GM10847 (cell line): ENCODE measurements around the gene CDH4.

Source experiments
- POLR2A ChIP-seq: IDR thresholded peaks from 2 replicates; pipeline ENCODE4 v1.6.1; 2011; ENCODE audit not compliant: insufficient read length; ENCODE audit errors: extremely low read depth

CDH4 gene

GRCh38 chr20:61520893-61521460, 268.9 kb downstream of the CDH4 start:
- no peak for TF ChIP-seq POLR2A

DNA sequence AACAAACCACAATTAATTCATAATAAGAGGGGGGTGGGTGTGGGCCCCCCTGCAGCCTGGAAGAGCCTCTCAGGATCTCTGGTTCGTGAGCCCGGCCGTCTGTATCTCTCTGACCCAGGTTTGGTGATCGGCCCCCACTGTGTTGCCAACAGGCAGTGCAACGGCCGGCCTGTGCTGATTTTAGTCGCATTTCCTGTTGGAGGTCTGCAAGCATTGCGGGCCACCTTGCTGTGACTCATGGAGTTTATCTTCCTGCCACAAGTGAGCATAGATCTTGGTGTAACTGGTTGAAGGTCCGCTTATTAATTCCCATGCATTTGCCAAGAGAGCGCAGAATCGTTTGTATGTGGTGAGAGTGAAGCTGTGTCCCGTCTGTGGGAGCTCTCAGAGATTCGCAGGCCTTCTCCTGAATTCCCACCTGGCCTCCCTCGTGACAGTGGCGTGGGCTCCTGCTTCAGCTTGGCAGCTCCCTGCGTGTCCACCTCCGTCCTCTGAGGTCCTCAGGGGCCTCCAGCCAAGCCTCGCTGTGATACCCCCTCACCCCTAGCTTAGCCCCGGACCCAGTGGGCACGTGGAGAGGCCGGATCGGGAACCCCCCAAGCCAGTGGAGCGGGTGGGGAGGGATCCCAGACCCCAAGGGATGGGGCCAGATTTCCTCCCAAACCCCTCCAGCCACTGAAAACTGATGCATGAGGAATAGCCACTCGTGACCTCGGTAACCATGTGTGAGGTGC, 269.8 kb downstream of the CDH4 start:
- no peak for TF ChIP-seq POLR2A

GRCh38 chr20:61522498-61523090, 270.5 kb downstream of the CDH4 start:
- no peak for TF ChIP-seq POLR2A

- TF ChIP-seq POLR2A: no peak
Measured at GRCh38 chr20:61523145-61523544, 271.1 kb downstream of the CDH4 start.

- TF ChIP-seq POLR2A: no peak
Measured at GRCh38 chr20:61524951-61525666, 273.0 kb downstream of the CDH4 start.

GRCh38 chr20:61525781-61526431, 273.8 kb downstream of the CDH4 start:
- TF ChIP-seq POLR2A: no peak

- TF ChIP-seq POLR2A: no peak
Measured at GRCh38 chr20:61526907-61527306, 274.8 kb downstream of the CDH4 start.

GRCh38 chr20:61527626-61528025, 275.6 kb downstream of the CDH4 start:
- no peak for TF ChIP-seq POLR2A

DNA sequence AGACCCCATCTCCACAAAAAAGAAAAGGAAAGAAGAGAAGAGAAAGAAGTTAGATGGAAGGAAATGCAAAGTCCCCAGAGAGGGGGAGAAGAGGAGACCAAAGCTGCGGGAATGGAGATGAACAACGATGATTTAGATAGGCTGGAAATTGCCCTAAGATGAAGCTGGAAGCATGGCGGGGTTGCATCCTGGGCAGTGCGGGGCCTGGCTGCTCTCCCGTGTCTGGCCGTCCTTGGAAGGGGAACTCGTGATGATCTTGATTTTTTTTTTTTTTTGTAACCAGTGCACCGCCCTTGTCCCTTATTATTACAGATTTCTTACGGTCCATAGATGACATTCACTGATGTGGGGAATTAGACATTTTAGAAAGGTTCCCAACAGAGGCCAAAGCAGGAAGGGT, 276.5 kb downstream of the CDH4 start:
- TF ChIP-seq POLR2A: no peak

DNA sequence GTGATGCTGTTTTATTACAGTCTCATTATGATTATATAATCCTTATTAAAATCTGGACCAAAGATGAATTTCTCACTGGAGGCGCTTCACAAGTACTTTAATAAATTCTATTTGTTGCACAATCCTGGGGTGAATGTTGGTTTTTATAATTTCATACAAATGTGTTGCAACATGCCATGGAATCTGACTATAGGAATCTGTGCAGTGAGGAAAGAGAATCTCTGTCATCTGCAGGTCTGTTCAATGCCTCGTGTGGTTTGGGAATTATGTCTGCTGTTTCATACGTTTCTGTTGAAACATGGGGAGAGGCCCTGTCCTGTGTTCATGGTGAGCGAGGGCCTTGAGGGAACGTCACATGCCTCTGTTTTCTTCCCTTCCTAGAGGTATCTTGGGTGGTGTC, 277.3 kb downstream of the CDH4 start:
- TF ChIP-seq POLR2A: no peak

GRCh38 chr20:61531553-61532345, 279.7 kb downstream of the CDH4 start:
- no peak for TF ChIP-seq POLR2A

- TF ChIP-seq POLR2A: no peak
Measured at GRCh38 chr20:61532736-61533135, 280.7 kb downstream of the CDH4 start.

GRCh38 chr20:61533231-61533631, 281.2 kb downstream of the CDH4 start:
- no peak for TF ChIP-seq POLR2A

DNA sequence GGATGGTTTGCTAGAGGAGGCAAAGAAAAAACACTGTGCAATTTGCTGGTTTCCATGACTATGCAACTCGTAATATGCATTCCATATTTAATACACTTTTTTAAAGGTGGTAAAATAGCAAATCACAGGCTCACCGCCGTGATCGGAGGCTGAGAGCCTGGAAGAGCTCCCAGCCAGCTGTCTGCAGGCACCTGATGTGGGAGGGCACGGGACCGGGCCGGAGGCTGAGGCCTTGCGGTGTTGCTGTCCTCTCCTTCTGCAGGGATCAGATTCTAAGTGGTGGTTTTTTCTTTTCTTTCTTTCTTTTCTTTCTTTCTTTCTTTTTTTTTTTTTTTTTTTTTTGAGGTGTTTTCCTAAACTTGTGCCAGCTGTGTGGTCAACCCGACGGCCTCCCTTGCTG, 282.3 kb downstream of the CDH4 start:
- TF ChIP-seq POLR2A: no peak

GRCh38 chr20:61535091-61535490, 283.0 kb downstream of the CDH4 start:
- TF ChIP-seq POLR2A: no peak
